NK-92 (cell line): Measurements from ENCODE around the gene ENPEP.

ENCODE experiments used
- DNase-seq: peaks from one replicate; lab custom pipeline; 2025; ENCODE audit not compliant: unreplicated experiment; lab: John Stamatoyannopoulos, UW

The ENPEP gene

DNA sequence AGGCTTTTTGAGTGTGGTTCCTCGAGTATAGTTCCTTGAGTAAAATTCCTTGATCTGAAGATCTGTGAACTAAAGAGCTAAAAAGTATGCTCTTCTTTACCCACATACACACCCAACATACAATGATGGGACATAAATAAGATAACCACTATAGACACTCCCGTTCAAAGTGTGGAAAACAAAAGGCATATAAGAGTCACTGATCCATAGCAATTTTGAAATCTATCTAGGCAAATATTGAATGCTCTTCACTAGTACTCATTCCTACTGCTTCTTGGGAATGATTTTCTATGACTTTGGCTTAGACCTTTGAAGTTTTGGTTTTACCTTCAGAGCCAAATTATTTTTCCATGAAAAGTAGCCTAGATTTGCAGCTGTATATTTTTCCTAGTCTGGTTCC lies 120.5 kb downstream of the ENPEP start:
- no peak for DNase-seq

DNA sequence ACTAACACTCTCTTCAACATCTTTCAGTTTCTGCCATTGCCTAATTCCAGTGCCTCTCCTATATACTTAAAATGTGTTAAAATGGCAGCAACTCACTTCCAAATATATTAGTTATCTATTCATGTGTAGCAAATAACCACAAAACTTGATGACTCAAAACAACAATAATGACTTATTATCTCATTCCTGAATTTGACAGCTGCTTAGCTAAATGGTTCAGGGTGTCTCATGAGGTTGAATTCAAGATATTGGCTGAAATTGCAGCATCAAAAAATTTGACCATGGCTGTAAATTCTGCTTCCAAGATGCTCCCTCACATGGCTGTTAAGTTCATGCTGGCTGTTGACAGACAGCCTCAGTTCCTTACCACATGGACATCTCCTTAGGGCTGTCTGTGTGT lies 121.6 kb downstream of the ENPEP start:
- no peak for DNase-seq

DNA sequence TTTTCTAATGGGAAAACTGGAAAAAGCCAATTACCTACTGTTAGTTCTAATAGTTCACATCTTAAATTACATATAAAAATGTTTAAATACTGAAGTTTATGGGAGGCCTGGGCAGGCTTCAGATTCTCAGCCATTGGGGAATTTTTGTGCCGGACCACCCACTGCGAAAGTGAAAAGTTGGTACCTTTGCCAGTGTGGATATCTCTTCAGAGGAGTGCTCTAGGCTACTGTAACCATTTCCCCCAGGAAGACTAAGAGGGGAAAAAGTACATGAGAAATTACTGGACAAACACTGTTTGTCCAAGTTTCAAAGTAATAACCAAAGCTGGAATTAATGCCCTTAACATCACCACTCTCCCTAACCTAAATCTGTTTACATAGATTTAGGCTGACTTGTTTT lies 126.1 kb downstream of the ENPEP start:
- DNase-seq: no peak

DNA sequence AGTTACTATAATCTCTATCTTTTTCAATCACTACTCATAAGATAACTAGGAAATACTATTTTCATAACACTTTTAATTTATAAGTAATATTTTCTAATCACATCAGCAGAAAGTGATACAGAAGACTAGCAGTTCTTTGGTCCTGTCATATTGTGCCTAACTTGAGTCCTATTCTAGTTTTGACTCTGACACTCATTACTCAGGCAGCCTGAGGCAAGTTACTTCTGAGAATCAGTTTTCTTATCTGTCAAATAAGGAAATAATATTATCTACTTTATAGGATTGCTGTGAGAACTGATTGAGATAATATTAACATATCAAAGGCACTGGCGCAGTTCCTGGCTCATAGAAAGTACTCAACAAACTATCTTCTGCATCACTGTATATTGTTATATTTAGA lies 129.1 kb downstream of the ENPEP start:
- no peak for DNase-seq

DNA sequence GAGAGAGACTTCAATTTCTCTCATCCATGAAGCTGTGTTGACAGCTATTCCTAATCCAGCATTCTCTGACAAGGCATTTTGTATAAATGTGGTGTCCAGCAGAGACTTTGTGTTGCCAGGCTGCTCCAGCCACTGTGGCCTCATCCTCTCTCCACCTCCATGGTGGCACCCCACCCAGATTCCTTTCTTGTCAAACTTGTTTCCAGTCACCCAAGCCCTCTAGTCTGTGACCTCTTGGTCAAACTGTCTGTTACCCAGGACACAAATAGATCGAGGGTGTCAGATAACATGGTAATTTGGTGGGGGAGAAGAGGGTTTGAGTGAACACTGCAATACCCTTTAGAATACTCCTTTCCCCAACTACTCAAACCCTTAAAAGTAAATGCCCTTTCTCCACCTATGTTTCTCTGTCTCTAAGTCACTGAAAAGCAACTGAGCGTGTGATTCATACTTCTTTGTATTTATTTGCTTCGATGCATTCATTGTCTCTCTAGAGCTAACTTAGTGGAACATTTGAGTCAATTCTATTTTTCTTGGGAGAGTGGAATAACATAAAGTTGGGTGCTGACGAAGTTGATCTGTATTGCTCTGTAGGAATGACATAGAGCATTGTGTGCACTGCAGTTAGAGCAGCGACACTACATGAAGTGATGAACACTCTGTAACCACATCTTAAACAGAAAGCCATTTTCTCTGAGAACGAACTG lies 133.2 kb downstream of the ENPEP start:
- DNase-seq: no peak

DNA sequence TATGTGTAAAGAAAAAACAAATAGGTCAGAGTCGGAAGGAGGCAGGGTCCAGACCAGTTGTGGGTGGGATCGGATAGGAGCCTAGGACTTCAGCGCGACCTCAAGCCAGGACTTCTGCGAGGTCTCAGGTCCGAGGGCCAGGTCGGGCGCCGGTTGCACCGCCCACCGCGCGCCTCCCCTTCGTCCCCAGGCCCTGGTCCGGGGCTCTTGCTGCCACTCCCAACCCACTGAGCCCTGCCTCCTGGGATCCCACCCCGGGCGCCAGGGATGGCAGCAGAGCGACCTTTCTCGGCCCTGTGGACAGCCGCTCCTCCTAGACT lies 134.6 kb downstream of the ENPEP start:
- no peak for DNase-seq

DNA sequence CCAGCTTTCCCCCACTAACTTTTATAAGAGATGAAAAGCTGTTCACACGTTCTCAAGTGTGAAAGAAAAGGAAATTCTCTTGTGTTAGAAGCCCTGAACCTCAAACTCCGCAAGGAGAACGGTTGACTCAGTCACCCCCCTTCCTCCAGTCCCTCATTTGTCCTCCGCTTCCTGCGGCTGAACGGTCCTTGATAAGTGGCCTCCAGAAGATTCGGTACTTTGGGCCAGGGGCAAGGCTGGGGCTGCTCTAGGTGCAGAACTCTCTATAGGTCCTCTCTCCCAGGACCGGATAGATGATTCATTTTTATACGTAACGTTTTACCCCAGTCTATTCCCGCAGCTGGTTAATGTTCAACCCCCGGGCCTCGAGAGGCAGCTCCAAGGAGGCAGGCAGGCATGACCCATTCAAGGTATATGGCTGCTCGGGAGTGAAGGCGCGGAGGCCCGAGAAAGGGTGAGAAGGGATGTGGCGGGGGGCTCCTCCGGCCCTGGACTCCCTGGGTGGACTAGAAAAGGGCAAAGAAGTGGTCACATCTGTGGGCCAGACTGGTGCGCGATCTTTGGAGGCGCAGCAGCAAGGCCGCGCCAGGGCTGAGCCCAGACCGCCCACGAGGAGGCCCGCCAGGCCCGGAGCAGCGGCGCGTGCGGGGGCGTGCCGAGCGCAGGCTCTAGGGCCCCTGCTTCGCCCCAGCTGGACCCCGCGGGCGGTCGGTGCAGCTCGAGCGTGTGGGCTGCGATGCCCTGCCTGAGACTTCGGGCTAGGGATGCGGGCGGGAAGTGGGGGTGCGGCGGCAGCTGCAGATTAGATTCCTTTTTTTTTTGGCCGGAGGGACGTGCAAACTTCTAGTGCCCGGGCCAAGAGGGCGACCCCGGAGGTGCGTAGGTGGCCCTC lies 135.2 kb downstream of the ENPEP start:
- no peak for DNase-seq

DNA sequence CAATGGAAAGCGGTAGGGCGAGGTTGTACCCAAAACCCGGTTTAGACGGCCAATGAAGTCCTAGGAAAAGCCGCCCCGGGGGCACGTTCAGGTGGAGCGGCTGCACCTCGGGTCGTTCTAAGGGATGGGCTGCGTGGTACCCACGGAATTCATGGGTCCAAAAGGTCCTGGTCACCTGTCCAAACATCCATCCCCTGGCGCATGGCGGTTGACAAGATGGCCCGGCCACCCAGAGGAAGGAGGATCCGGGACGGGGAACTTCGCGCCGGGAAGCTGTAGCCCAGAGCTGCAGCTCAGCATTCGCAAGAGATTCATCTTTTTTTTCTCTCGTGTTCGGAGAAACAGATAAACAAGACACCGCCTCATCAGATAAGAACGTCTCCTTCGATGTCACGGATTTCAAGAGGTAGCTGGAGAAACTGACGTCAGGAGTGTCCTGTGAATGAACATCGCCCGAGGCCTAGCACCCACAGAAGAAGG lies 136.1 kb downstream of the ENPEP start:
- no peak for DNase-seq

DNA sequence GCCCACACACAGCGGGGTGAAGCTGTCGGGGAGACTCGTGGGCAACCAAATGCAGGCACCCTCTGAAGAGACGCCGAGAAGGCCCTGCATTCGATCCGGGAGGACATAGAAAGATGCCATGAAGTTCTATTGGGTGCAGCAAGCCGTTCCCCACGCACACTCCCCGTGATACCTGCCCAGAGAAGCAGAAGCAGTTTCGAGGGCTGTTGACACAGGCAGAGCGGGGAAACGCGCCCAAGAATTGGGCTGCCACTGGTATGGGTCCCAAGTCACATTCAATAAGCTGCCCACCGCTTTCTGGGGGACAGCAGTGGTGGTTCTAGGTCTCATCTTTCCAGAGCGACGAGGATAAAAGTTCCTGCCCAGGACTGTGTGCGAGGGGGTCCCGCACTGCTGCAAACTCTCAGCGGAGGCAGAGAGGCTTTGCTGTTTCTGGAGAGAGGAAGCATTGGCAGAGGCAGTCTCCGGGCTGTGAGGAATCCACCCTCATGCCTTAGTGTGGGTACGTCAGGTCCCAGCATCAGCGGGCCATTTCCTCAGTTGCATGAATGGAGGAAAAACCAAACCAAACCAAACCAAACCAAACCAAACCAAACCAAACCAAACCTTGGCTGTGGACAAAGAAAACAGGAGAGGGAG lies 136.8 kb downstream of the ENPEP start:
- no peak for DNase-seq

DNA sequence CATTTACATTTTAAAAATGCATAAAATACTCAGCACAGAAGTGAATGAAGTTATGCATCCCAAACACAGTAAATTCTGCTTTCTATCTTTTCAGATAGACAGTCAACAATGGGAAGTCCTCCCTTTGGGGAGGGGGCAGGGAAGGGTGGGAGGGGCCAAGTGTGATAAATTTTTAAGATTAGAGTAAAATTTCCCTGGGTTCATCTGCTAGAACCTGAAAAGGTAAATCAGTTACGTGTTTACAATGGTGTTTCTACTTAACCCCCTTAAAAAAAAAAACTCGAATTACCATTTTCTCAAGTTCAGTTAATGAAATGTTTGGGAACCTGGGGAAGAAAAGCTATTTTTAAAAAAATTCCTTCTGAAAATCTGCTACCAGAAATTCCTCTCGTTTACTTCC lies 137.8 kb downstream of the ENPEP start:
- no peak for DNase-seq

DNA sequence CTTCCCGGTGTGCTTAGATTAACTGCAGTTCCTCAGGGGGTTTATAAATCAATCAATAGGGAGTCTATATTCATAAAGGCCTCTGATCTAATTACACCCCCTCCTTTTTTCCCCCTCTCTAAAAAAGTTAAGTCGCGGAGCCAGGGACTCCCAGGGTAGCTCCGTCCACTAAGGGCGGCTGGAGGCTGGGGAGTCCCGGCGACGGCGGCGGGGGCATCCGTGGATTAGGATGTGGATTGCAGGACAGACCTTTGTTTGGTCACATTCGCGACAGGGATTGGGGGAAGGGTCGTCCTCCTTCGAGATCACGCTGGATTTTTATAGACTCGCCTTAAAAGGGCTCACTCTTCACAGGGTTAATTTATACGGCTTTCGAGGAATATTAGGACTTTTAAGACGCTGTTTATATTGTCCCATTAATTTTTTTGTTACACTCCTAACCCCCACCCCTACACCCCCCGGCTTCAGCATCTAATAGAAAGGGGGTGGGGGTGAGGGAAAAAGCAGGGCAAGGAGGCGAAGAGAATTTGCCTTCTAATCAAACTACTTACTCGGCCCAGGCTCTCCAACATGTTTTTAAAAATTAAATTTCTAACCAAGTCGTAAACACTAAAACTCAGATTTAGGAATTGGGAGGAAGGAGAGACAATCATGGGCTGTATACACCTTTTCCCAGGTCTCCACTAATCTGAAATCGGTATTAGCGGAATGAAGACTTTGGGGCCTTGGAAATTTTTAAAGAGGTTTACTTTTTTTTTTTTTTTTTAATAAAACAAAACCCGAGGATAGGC lies 138.4 kb downstream of the ENPEP start:
- no peak for DNase-seq
